Omental fat pad (tissue), 4 donors: ENCODE results near the gene ZNF438. TPM values are rescaled to one million over a fixed set of nuclear protein-coding genes. Genes with fewer than 3 reads are reported as not detected.

ENCODE experiments used
- ATAC-seq: fragments of 150-250 bp; one replicate; pipeline ENCODE4 v1.9.1; 2016; ENCODE audit warnings: mild to moderate bottlenecking, moderate library complexity; ENCODE audit not compliant: low FRiP score
- DNase-seq: peaks from one replicate; pipeline ENCODE4 v3.0.0-alpha.2; 2019; ENCODE audit warnings: low spot score
- CTCF ChIP-seq, 3 donors: fragments of 450-650 bp; IDR thresholded peaks; one replicate each; pipeline ENCODE4 v1.5.1; 2016 to 2017; ENCODE audit warnings: antibody characterized with exemption in 3 of 3, mild to moderate bottlenecking in 3 of 3, moderate library complexity in 2 of 3
- total RNA-seq, 4 donors: library from RNA; depleted of rRNA; stranded (reverse); fragments of >200 nt; gene quantifications; one replicate each; pipeline ENCODE4 v1.1.0, GENCODE V29; 2016

The ZNF438 gene
- total RNA-seq, 4 donors from 2014 or later: 8.9 to 22.9 (median 12.3) TPM

GRCh38 chr10:30832749-30833627, 198.7 kb downstream of the ZNF438 start:
- no peak for DNase-seq
- ATAC-seq: no peak
- no peak for TF ChIP-seq CTCF (IDR thresholded peaks at IDR 0.05)

- no peak for DNase-seq
- no peak for ATAC-seq
- no peak for TF ChIP-seq CTCF (IDR thresholded peaks at IDR 0.05)
Observed at GRCh38 chr10:30832001-30832748, 199.5 kb downstream of the ZNF438 start.

GRCh38 chr10:30831426-30831825, 200.2 kb downstream of the ZNF438 start:
- DNase-seq (no peak), ATAC-seq (no peak)

GRCh38 chr10:30830315-30831230, 201.1 kb downstream of the ZNF438 start:
- no peak for DNase-seq
- TF ChIP-seq CTCF (IDR thresholded peaks at IDR 0.05): no peak

More at GRCh38 chr10:30831426-30831825, 200.2 kb downstream of the ZNF438 start:
- TF ChIP-seq CTCF (IDR thresholded peaks at IDR 0.05): no peak

GRCh38 chr10:30829901-30830300, 201.8 kb downstream of the ZNF438 start:
- ATAC-seq (no peak), DNase-seq (no peak)
- TF ChIP-seq CTCF (IDR thresholded peaks at IDR 0.05): no peak

More at GRCh38 chr10:30830315-30831230, 201.1 kb downstream of the ZNF438 start:
- no peak for ATAC-seq

GRCh38 chr10:30828680-30829079, 203.0 kb downstream of the ZNF438 start:
- TF ChIP-seq CTCF (IDR thresholded peaks at IDR 0.05): no peak
- ATAC-seq: peak; percentile 26

More at GRCh38 chr10:30828680-30829079, 203.0 kb downstream of the ZNF438 start:
- no peak for DNase-seq
